ENCODE measurements around the gene KSR2.

GRCh38 chr12:117743761-117744160 lies 225.0 kb downstream of the KSR2 start:
- TF ChIP-seq NPAS2 (CRISPR knock-in tag; IDR thresholded peaks at IDR 0.05; ENCODE audit: borderline replicate concordance) (no peak), MTA3 (CRISPR knock-in tag; IDR thresholded peaks at IDR 0.05) (no peak), ZBTB2 (CRISPR knock-in tag; IDR thresholded peaks at IDR 0.05; ENCODE audit: low read depth) (no peak), CTCF (CRISPR knock-in tag; IDR thresholded peaks at IDR 0.05) (no peak), ZNF121 (CRISPR knock-in tag; IDR thresholded peaks at IDR 0.05) (no peak), ZNF343 (CRISPR knock-in tag; IDR thresholded peaks at IDR 0.05) (no peak), NR2C2 (CRISPR knock-in tag; IDR thresholded peaks at IDR 0.05; ENCODE audit: borderline replicate concordance) (no peak), GABPB1 (CRISPR knock-in tag; IDR thresholded peaks at IDR 0.05) (no peak), ZNF720 (CRISPR knock-in tag; IDR thresholded peaks at IDR 0.05) (no peak), ZNF24 (IDR thresholded peaks at IDR 0.05) (no peak), ZSCAN20 (CRISPR knock-in tag; IDR thresholded peaks at IDR 0.05; ENCODE audit: borderline replicate concordance) (no peak), SP4 (CRISPR knock-in tag; IDR thresholded peaks at IDR 0.05) (no peak), DNMT3B (CRISPR knock-in tag; conservative IDR thresholded peaks at IDR 0.05) (no peak), ATF4 (CRISPR knock-in tag; IDR thresholded peaks at IDR 0.05) (no peak)

Data from HepG2 (cell line).